ENCODE data around the gene ZNF444. TPM values are rescaled to one million over a fixed set of nuclear protein-coding genes. Genes with fewer than 3 reads are reported as not detected.
"Not testable (repeated sequence)": the region's sequence is repeated elsewhere in the genome, so short reads cannot be mapped to it uniquely, and the experiment has no call there.

The ZNF444 gene
- total and polyA plus RNA-seq, 9 of the 15 experiments (the other 6 are each of a cell fraction or from before 2014, with no cell fraction given) = 0.39 to 40.0 (median 6.9) TPM

- Histone ChIP-seq H3K9me3 (replicated peaks; ENCODE audit: control insufficient read depth, insufficient read depth, low read depth, low read length) (no peaks in the 10 kb centered on the region), H3K36me3 (ENCODE audit: control insufficient read depth, insufficient read depth, low read length) (peaks cover 24% of the 10 kb centered on the region; the same call in 2 of the 3 replicates), H3K79me2 (ENCODE audit: control insufficient read depth, insufficient read depth, low read length) (peaks cover 19% of the 10 kb centered on the region), H3K27me3 (ENCODE audit: control insufficient read depth in 2 of 2, insufficient read depth in 2 of 2, low read length in 2 of 2) (no peaks in the 10 kb centered on the region), H3K27ac (ENCODE audit: extremely low read depth, low read depth, low read length) (no peak overlapping the region), H3K9me1 (ENCODE audit: control insufficient read depth, insufficient read depth, low read length) (no peaks in the 10 kb centered on the region), H2AFZ (ENCODE audit: low read depth, low read length) (no peak overlapping the region), H3K9ac (ENCODE audit: insufficient read depth in 1 of 2, low read depth in 2 of 2, low read length in 2 of 2) (no peak overlapping the region), H3K4me1 (replicated peaks in 1 of 2; ENCODE audit: control insufficient read depth in 2 of 2, insufficient read depth in 2 of 2, low read length in 2 of 2) (peaks cover 0 to 10% of the 10 kb centered on the region in 2 experiments; a peak in 3 of 5 replicates), H4K20me1 (replicated peaks; ENCODE audit: control insufficient read depth, insufficient read depth, low read length) (no peaks in the 10 kb centered on the region; the same call in 1 of the 2 replicates), H3K4me2 (ENCODE audit: insufficient read depth, low read length) (no peak overlapping the region), H3K4me3 (no peak overlapping the region)
- DNase-seq (ENCODE audit: extremely low read depth in 1 of 4, low spot score in 3 of 4) (no peak), FAIRE-seq (no peak), ATAC-seq (no peak)
- BruUV-seq (replicated peaks) = no TSS peak
- no peak for TF ChIP-seq CSDE1 (IDR thresholded peaks at IDR 0.05)
- 0 out of 2 replicates have a peak, but pooled peaks have one; percentile 32 for TF ChIP-seq POLR2G (IDR thresholded peaks at IDR 0.05; ENCODE audit: low read depth, low read length)
- in situ Hi-C loops (cut with MboI) (loop anchor here (25.0 kb wide), 1 partner anchor 986 kb away; the partner anchor contains the start of genes DNAAF3 and TNNI3), intact Hi-C loops (cut with micrococcal nuclease) (no loop called here)
- ChIA-PET POLR2A (no interaction called here), CTCF (ENCODE audit: low intra/inter-chr PET ratio) (no interaction called here)
- over 99% methylated on average over 13 of the region's 15 CpGs for WGBS (ENCODE audit: insufficient coverage, low coverage, missing lambda C conversion rate)
These were observed 7.0 kb downstream of the ZNF444 start for GRCh38 chr19:56148096-56148495.

GRCh38 chr19:56148955-56149655, 8.0 kb downstream of the ZNF444 start:
- H3K4me3 ChIP-seq; H3K4me1 ChIP-seq (replicated peaks in 1 of 2; ENCODE audit: control insufficient read depth in 2 of 2, insufficient read depth in 2 of 2, low read length in 2 of 2); DNase-seq (ENCODE audit: extremely low read depth in 1 of 4, low spot score in 3 of 4); BruUV-seq (replicated peaks); ATAC-seq; H3K9me1 ChIP-seq (ENCODE audit: control insufficient read depth, insufficient read depth, low read length); H3K9ac ChIP-seq (ENCODE audit: insufficient read depth in 1 of 2, low read depth in 2 of 2, low read length in 2 of 2); H3K27ac ChIP-seq (ENCODE audit: extremely low read depth, low read depth, low read length); FAIRE-seq; H3K9me3 ChIP-seq (replicated peaks; ENCODE audit: control insufficient read depth, insufficient read depth, low read depth, low read length); H4K20me1 ChIP-seq (replicated peaks; ENCODE audit: control insufficient read depth, insufficient read depth, low read length); H3K4me2 ChIP-seq (ENCODE audit: insufficient read depth, low read length); intact Hi-C loops (cut with micrococcal nuclease); POLR2A ChIA-PET; CTCF ChIA-PET (ENCODE audit: low intra/inter-chr PET ratio); H2AFZ ChIP-seq (ENCODE audit: low read depth, low read length); H3K27me3 ChIP-seq (ENCODE audit: control insufficient read depth in 2 of 2, insufficient read depth in 2 of 2, low read length in 2 of 2): not testable (repeated sequence)
- TF ChIP-seq ESRRA (IDR thresholded peaks at IDR 0.05; ENCODE audit: borderline replicate concordance, low read depth) (peak; percentile 9; the same call in 1 of the 2 replicates), NR2C2 (CRISPR knock-in tag; IDR thresholded peaks at IDR 0.05) (peak; percentile 78), NR2C2 (tag; IDR thresholded peaks at IDR 0.05) (peak; percentile 72)
- WGBS (ENCODE audit: insufficient coverage, low coverage, missing lambda C conversion rate) = 81% methylated on average over 7 of the region's 12 CpGs
- Histone ChIP-seq H3K36me3 (ENCODE audit: control insufficient read depth, insufficient read depth, low read length) (peaks cover 27% of the 10 kb centered on the region; the same call in 2 of the 3 replicates), H3K79me2 (ENCODE audit: control insufficient read depth, insufficient read depth, low read length) (peaks cover 13% of the 10 kb centered on the region)
- in situ Hi-C loops (cut with MboI) = loop anchor here (25.0 kb wide), 1 partner anchor 987 kb away; the partner anchor contains the start of genes DNAAF3 and TNNI3
